Measurements from ENCODE around the gene SFXN3. TPM values are rescaled to one million over a fixed set of nuclear protein-coding genes. Genes with fewer than 3 reads are reported as not detected.

Gene SFXN3
- total RNA-seq, 1 experiment from 2014 or later, result 2.8 TPM

DNA sequence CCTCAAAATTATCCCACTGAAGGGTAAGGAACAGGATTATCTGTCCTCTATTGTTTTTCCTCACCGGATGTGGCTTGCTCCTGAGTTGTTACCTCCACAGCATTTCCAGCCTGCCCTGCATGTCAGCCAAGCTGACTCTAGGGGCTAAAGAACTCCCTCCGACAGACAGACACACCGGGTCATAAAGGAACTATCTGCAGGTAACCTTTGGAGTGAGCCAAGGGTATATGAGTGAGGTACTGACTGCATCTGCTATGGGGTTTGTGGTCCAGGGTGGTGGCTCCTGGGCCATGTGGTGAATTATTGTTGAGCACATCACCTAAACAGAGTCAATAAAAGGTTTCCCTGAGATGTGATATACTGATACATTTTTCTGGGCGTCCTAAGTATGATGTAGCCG, 23.8 kb downstream of the SFXN3 start:
- H3K9me3 Mint-ChIP-seq, result no peaks in the 10 kb centered on the region; a peak in 1 of 5 replicates

More for the DNA sequence above, 23.8 kb downstream of the SFXN3 start:
- H2BK20ac ChIP-seq (ENCODE audit: low read depth, low read length, poor library complexity, severe bottlenecking), result no peak overlapping the region
- H3K9ac ChIP-seq (ENCODE audit: extremely low read depth, insufficient read length, low read length), result no peak overlapping the region
- no peak overlapping the region for H3K4ac ChIP-seq (ENCODE audit: low read depth, low read length)
- no peak overlapping the region for H2BK12ac ChIP-seq (ENCODE audit: insufficient read length, low read depth, low read length)
- H3K27ac ChIP-seq (ENCODE audit: insufficient read length, low read depth, low read length), result no peak overlapping the region
- H3K79me1 ChIP-seq (ENCODE audit: insufficient read depth, low read depth, low read length, poor library complexity, severe bottlenecking), result no peaks in the 10 kb centered on the region
- H2AFZ ChIP-seq (ENCODE audit: low read length), result no peak overlapping the region
- DNase-seq, result no peak
- H3K9me3 ChIP-seq (ENCODE audit: control insufficient read depth, low read depth, low read length), result no peaks in the 10 kb centered on the region
- H4K8ac ChIP-seq (replicated peaks; ENCODE audit: insufficient read length, low read depth, low read length), result no peak overlapping the region
- peaks cover 9% of the 10 kb centered on the region; the same call in 1 of the 2 replicates for H3K27me3 ChIP-seq (ENCODE audit: insufficient read depth, low read length)
- peaks cover 5% of the 10 kb centered on the region; the same call in 1 of the 2 replicates for H3K4me1 ChIP-seq (ENCODE audit: insufficient read depth, low read length)
- no peak overlapping the region for H2BK15ac ChIP-seq (ENCODE audit: low read depth, low read length)
- no peak overlapping the region for H3K4me2 ChIP-seq (ENCODE audit: insufficient read depth, insufficient read length, low read length)
- H3K23me2 ChIP-seq (ENCODE audit: insufficient read length, low read depth, low read length, poor library complexity, severe bottlenecking), result peaks cover under 1% of the 10 kb centered on the region
- Mint-ChIP-seq H3K4me1 (peaks cover 18% of the 10 kb centered on the region in 2 experiments), H3K36me3 (ENCODE audit: insufficient read depth in 1 of 3, low read depth in 3 of 3) (peaks cover 0 to 16% (median 5%) of the 10 kb centered on the region in 3 experiments; a peak in 3 of 7 replicates), H3K4me3 (no peak overlapping the region), H3K27ac (no peak overlapping the region), H3K27me3 (ENCODE audit: low read depth) (peaks cover 23% of the 10 kb centered on the region)
- no peak overlapping the region for H3K23ac ChIP-seq (ENCODE audit: insufficient read length, low read depth, low read length)
- H4K20me1 ChIP-seq (ENCODE audit: control insufficient read depth, insufficient read depth, insufficient read length), result no peaks in the 10 kb centered on the region
- H2BK120ac ChIP-seq (ENCODE audit: low read depth, low read length, poor library complexity, severe bottlenecking), result no peak overlapping the region
- TF ChIP-seq, protein P1, sequence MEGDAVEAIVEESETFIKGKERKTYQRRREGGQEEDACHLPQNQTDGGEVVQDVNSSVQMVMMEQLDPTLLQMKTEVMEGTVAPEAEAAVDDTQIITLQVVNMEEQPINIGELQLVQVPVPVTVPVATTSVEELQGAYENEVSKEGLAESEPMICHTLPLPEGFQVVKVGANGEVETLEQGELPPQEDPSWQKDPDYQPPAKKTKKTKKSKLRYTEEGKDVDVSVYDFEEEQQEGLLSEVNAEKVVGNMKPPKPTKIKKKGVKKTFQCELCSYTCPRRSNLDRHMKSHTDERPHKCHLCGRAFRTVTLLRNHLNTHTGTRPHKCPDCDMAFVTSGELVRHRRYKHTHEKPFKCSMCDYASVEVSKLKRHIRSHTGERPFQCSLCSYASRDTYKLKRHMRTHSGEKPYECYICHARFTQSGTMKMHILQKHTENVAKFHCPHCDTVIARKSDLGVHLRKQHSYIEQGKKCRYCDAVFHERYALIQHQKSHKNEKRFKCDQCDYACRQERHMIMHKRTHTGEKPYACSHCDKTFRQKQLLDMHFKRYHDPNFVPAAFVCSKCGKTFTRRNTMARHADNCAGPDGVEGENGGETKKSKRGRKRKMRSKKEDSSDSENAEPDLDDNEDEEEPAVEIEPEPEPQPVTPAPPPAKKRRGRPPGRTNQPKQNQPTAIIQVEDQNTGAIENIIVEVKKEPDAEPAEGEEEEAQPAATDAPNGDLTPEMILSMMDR (conservative IDR thresholded peaks at IDR 0.05), result no peak
- no peak overlapping the region for H2BK5ac ChIP-seq (ENCODE audit: insufficient read length, low read length)
- no CpG with 5 or more reads among the region's 5 CpGs for WGBS (ENCODE audit: extremely low coverage, insufficient read length, low lambda C conversion rate)
- H4K5ac ChIP-seq (ENCODE audit: insufficient read length, low read depth, low read length), result no peak overlapping the region
- H3K56ac ChIP-seq (ENCODE audit: insufficient read length, low read depth, low read length), result no peak overlapping the region
- H3K79me2 ChIP-seq (ENCODE audit: insufficient read depth, low read length), result no peaks in the 10 kb centered on the region
- no peak overlapping the region for H4K91ac ChIP-seq (ENCODE audit: insufficient read length, low read depth, low read length)
- H2AK5ac ChIP-seq (ENCODE audit: insufficient read length, low read length), result no peak overlapping the region
- no peak overlapping the region for H3K14ac ChIP-seq (ENCODE audit: insufficient read depth, low read length)
- no peak overlapping the region for H3T11ph ChIP-seq (ENCODE audit: low read length)
- no peak overlapping the region for H3K18ac ChIP-seq (ENCODE audit: insufficient read length, low read depth, low read length)

Measured in H9 (cell line).